C4-2B (cell line): ENCODE data around the gene DRG2.

Experiments
- H3K27ac ChIP-seq: fragments of 450-650 bp; 2 replicates; pipeline ENCODE4 v1.5.1; 2017
- CTCF ChIP-seq: fragments of 450-650 bp; conservative IDR thresholded peaks from 2 replicates; pipeline ENCODE4 v1.5.1; 2017; ENCODE audit warnings: mild to moderate bottlenecking
- ZFX ChIP-seq: fragments of 450-650 bp; IDR thresholded peaks from 2 replicates; pipeline ENCODE4 v1.6.1; 2017

Gene DRG2

GRCh38 chr17:18117982-18118975 lies 30.5 kb downstream of the DRG2 start:
- TF ChIP-seq CTCF (no peak), ZFX (no peak)
- H3K27ac ChIP-seq = no peak overlapping the region

GRCh38 chr17:18119166-18119745 lies 31.5 kb downstream of the DRG2 start:
- no peak for TF ChIP-seq ZFX
- no peak for TF ChIP-seq CTCF

DNA sequence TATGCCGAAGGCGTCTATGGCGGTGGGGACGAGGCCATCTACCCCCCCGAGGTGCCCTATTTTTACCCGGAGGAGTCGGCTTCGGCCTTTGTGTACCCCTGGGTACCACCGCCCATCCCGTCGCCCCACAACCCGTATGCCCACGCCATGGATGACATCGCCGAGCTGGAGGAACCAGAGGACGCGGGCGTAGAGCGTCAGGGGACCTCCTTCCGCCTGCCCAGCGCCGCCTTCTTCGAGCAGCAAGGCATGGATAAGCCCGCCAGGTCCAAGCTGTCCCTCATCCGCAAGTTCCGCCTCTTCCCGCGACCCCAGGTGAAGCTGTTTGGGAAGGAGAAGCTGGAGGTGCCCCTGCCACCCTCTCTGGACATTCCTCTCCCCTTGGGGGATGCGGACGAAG lies 32.2 kb downstream of the DRG2 start:
- no peak for TF ChIP-seq ZFX
- H3K27ac ChIP-seq = no peak overlapping the region

More at GRCh38 chr17:18119166-18119745, 31.5 kb downstream of the DRG2 start:
- H3K27ac ChIP-seq = no peak overlapping the region

DNA sequence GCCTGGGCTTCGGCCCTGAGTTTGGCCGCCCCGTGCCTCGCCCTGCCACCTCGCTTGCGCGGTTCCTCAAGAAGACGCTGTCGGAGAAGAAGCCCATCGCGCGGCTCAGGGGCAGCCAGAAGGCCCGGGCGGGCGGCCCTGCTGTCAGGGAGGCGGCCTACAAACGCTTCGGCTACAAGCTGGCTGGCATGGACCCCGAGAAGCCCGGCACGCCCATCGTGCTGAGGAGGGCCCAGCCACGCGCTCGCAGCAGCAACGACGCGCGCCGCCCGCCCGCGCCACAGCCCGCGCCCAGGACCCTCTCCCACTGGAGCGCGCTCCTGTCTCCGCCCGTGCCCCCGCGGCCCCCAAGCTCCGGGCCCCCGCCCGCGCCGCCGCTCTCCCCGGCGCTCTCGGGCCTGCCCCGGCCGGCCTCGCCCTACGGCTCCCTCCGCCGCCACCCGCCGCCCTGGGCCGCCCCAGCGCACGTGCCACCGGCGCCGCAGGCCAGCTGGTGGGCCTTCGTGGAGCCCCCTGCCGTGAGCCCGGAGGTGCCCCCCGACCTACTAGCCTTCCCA lies 32.8 kb downstream of the DRG2 start:
- H3K27ac ChIP-seq = no peak overlapping the region
- no peak for TF ChIP-seq ZFX
- TF ChIP-seq CTCF = no peak

GRCh38 chr17:18121144-18121910 lies 33.6 kb downstream of the DRG2 start:
- no peak for TF ChIP-seq CTCF
- no peak for TF ChIP-seq ZFX
- H3K27ac ChIP-seq = no peak overlapping the region

DNA sequence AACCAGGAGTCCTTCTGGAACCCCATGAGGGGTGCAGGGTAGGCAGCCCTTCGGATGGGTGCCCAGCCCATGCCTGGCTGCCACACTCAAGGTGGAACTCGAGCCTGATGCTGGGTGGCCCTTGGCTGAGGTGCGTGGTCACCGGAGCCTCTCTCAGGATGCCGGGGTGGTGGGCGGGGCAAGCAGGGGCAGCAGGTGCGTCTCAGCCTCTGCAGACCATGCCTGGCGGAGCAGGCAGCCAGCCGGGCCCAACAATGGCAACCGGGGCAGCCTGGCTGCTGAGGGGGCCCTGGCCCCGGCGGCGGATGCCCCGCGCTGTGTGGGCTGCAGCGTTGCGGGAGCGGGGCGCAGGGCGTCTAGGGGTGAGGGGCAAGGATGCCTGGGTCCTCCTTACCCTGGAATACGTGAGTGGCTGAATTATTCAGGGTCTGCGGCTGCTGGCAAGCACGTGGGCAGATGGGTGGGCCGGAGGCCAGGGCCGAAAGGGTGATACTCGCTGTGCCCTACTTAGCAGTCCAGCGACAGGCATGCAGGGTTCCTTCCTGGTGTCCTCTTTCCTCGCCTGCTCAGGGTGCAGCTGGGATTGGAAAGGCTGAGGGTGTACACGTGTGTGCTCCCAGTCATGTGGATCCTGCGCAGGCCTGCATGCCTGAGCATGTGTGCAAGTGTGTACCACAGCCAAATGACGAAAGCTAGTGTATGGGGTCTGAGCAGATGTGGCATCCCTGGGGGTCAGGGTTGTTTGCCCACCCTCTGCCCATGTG lies 35.4 kb downstream of the DRG2 start:
- TF ChIP-seq ZFX (no peak), CTCF (no peak)
- no peak overlapping the region for H3K27ac ChIP-seq
